Gastroesophageal sphincter (tissue), 4 donors: ENCODE results near the gene MAN2B1. TPM values are rescaled to one million over a fixed set of nuclear protein-coding genes. Genes with fewer than 3 reads are reported as not detected.

Source experiments
- ATAC-seq: fragments of 150-250 bp; one replicate; pipeline ENCODE4 v1.9.1; 2016; ENCODE audit warnings: mild to moderate bottlenecking, moderate library complexity
- H3K27ac ChIP-seq, 4 donors: fragments of 200-600 bp; sonication (generic) in 3 of 4; 1 replicate in 3 of 4; 2 replicates in 1 of 4; pipeline ENCODE4 v1.5.1; 2016 to 2019
- H3K27me3 ChIP-seq: fragments of 200-600 bp; sonication (generic); one replicate; pipeline ENCODE4 v1.5.1; 2019
- H3K36me3 ChIP-seq, 2 donors: fragments of 200-600 bp; sonication (generic); one replicate each; pipeline ENCODE4 v1.5.1; 2019; ENCODE audit warnings: control low read depth in 1 of 2
- H3K4me1 ChIP-seq, 3 donors: fragments of 200-600 bp; sonication (generic); 1 replicate in 2 of 3; 2 replicates in 1 of 3; pipeline ENCODE4 v1.5.1; 2016 to 2019; ENCODE audit warnings: control low read depth in 2 of 3
- H3K4me3 ChIP-seq, 2 donors: fragments of 200-600 bp; sonication (generic); one replicate each; pipeline ENCODE4 v1.5.1; 2019; ENCODE audit warnings: mild to moderate bottlenecking in 1 of 2, moderate library complexity in 1 of 2
- H3K9me3 ChIP-seq, 3 donors: fragments of 200-600 bp; sonication (generic); one replicate each; pipeline ENCODE4 v1.5.1; 2017 to 2019; ENCODE audit warnings: control low read depth in 2 of 3
- EP300 ChIP-seq: sonication (generic); formaldehyde crosslinking; IDR thresholded peaks from one replicate; pipeline ENCODE4 v1.6.1; 2017; ENCODE audit warnings: antibody characterized with exemption, mild to moderate bottlenecking
- POLR2A ChIP-seq, 2 donors: fragments of 450-650 bp; IDR thresholded peaks; one replicate each; pipeline ENCODE4 v1.6.1; 2017; ENCODE audit warnings: antibody characterized with exemption in 2 of 2, mild to moderate bottlenecking in 2 of 2, moderate library complexity in 1 of 2
- POLR2AphosphoS5 ChIP-seq: sonication (generic); formaldehyde crosslinking; IDR thresholded peaks from one replicate; pipeline ENCODE4 v1.6.1; 2017; ENCODE audit warnings: antibody characterized with exemption
- WGBS, 2 donors: methylation state at CpG; one replicate each; pipeline ENCODE4 v1.1.5; 2018; ENCODE audit warnings: low coverage in 1 of 2; 5-methylcytosine and 5-hydroxymethylcytosine counted together
- total RNA-seq, 4 donors: library from RNA; depleted of rRNA; stranded (reverse); fragments of >200 nt; gene quantifications; one replicate each; pipeline ENCODE4 v1.1.0, GENCODE V29; 2016
- TF ChIP-seq, protein P1 (sequence below), 4 experiments: fragments of 200-600 bp in 2 of 4; fragments of 450-650 bp in 2 of 4; sonication (generic) in 1 of 4; IDR thresholded peaks; one replicate each; pipeline ENCODE4 v1.5.1; 2017 to 2019; ENCODE audit warnings: antibody characterized with exemption in 4 of 4, mild to moderate bottlenecking in 2 of 4, moderate library complexity in 2 of 4

MAN2B1 gene
- total RNA-seq, 4 donors from 2014 or later, result 61.3 to 98.1 (median 70.8) TPM

GRCh38 chr19:12695997-12696365 is 29.4 kb upstream of the MAN2B1 start:
- H3K4me1 ChIP-seq, result peaks cover 0 to 24% (median 10%) of the 10 kb centered on the region in 3 donors
- H3K36me3 ChIP-seq, result peaks cover 0 to 30% of the 10 kb centered on the region in 2 donors
- no peaks in the 10 kb centered on the region for H3K9me3 ChIP-seq
- H3K4me3 ChIP-seq, result peak overlapping the region; percentile 67 to 90
- ATAC-seq, result peak; percentile 2
- TF ChIP-seq EP300, result no peak
- no peak for TF ChIP-seq POLR2AphosphoS5
- TF ChIP-seq POLR2A (IDR thresholded peaks at IDR 0.05), result no peak
- TF ChIP-seq, protein P1, sequence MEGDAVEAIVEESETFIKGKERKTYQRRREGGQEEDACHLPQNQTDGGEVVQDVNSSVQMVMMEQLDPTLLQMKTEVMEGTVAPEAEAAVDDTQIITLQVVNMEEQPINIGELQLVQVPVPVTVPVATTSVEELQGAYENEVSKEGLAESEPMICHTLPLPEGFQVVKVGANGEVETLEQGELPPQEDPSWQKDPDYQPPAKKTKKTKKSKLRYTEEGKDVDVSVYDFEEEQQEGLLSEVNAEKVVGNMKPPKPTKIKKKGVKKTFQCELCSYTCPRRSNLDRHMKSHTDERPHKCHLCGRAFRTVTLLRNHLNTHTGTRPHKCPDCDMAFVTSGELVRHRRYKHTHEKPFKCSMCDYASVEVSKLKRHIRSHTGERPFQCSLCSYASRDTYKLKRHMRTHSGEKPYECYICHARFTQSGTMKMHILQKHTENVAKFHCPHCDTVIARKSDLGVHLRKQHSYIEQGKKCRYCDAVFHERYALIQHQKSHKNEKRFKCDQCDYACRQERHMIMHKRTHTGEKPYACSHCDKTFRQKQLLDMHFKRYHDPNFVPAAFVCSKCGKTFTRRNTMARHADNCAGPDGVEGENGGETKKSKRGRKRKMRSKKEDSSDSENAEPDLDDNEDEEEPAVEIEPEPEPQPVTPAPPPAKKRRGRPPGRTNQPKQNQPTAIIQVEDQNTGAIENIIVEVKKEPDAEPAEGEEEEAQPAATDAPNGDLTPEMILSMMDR (IDR thresholded peaks at IDR 0.05), result no peak
- no peaks in the 10 kb centered on the region for H3K27me3 ChIP-seq
- H3K27ac ChIP-seq, result peak overlapping the region in 3 of 4 donors; percentile 86 to 93 (median 89)
- WGBS, 2 donors, result no CpG with 5 or more reads among the region's 36 CpGs

- no peak for TF ChIP-seq POLR2A (IDR thresholded peaks at IDR 0.05)
- no peak for TF ChIP-seq EP300
- TF ChIP-seq POLR2AphosphoS5, result no peak
- TF ChIP-seq, protein P1 (IDR thresholded peaks at IDR 0.05), result no peak
- Histone ChIP-seq H3K9me3 (no peaks in the 10 kb centered on the region), H3K36me3 (peaks cover 0 to 26% of the 10 kb centered on the region in 2 donors), H3K27ac (no peak overlapping the region), H3K4me1 (peaks cover 0 to 24% (median 10%) of the 10 kb centered on the region in 3 donors), H3K27me3 (no peaks in the 10 kb centered on the region), H3K4me3 (peak overlapping the region; percentile 67 to 90)
- no peak for ATAC-seq
- no CpG with 5 or more reads among the region's 1 CpG for WGBS, 2 donors
Measured at GRCh38 chr19:12695514-12695913, 29.0 kb upstream of the MAN2B1 start.

GRCh38 chr19:12695096-12695495 is 28.6 kb upstream of the MAN2B1 start:
- no peak for TF ChIP-seq POLR2AphosphoS5
- TF ChIP-seq EP300, result no peak
- no peak for TF ChIP-seq POLR2A (IDR thresholded peaks at IDR 0.05)
- TF ChIP-seq, protein P1 (IDR thresholded peaks at IDR 0.05), result no peak
- Histone ChIP-seq H3K4me1 (peaks cover 0 to 24% (median 10%) of the 10 kb centered on the region in 3 donors), H3K4me3 (no peak overlapping the region), H3K9me3 (no peaks in the 10 kb centered on the region), H3K27ac (no peak overlapping the region), H3K36me3 (peaks cover 0 to 22% of the 10 kb centered on the region in 2 donors), H3K27me3 (no peaks in the 10 kb centered on the region)
- 60% methylated on average over 1 of the region's 2 CpGs; no CpG with 5 or more reads in 1 of the 2 donors for WGBS, 2 donors
- ATAC-seq, result no peak

GRCh38 chr19:12694641-12695040 is 28.1 kb upstream of the MAN2B1 start:
- H3K4me1 ChIP-seq, result peaks cover 0 to 24% (median 10%) of the 10 kb centered on the region in 3 donors
- no peak overlapping the region for H3K27ac ChIP-seq
- H3K36me3 ChIP-seq, result peaks cover 0 to 19% of the 10 kb centered on the region in 2 donors
- TF ChIP-seq POLR2A (IDR thresholded peaks at IDR 0.05), result no peak
- TF ChIP-seq, protein P1 (IDR thresholded peaks at IDR 0.05), result no peak
- TF ChIP-seq POLR2AphosphoS5, result no peak
- TF ChIP-seq EP300, result no peak
- H3K9me3 ChIP-seq, result no peaks in the 10 kb centered on the region
- WGBS, 2 donors, result 100% methylated on average over 1 to 2 of the region's 16 CpGs
- H3K4me3 ChIP-seq, result no peak overlapping the region
- no peak for ATAC-seq
- H3K27me3 ChIP-seq, result no peaks in the 10 kb centered on the region

DNA sequence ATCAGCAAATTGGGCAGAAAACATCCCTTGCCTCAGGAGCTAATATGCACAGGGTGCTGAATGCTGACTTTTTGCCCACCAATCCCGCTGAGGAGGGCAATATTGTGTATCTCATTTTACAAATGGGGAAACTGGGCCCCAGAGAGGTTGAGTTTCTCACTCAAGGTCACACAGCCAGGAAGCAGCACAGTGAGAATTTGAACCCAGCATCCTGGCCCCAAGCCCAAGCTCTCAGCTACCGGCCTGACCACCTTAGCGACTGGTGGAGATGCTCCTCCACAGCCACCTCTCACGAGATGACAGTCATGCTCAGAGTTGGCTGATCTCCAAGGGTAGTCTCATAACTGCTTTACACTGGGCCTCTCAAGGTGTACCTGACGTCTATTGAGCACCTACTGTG is 26.4 kb upstream of the MAN2B1 start:
- Histone ChIP-seq H3K27ac (no peak overlapping the region), H3K4me3 (no peak overlapping the region), H3K36me3 (peaks cover 0 to 8% of the 10 kb centered on the region in 2 donors), H3K4me1 (peaks cover 0 to 24% (median 10%) of the 10 kb centered on the region in 3 donors), H3K9me3 (no peaks in the 10 kb centered on the region), H3K27me3 (no peaks in the 10 kb centered on the region)
- WGBS, 2 donors, result 90% methylated on average over 2 of the region's 5 CpGs; no CpG with 5 or more reads in 1 of the 2 donors
- ATAC-seq, result no peak
- TF ChIP-seq EP300, result no peak
- no peak for TF ChIP-seq POLR2A (IDR thresholded peaks at IDR 0.05)
- no peak for TF ChIP-seq POLR2AphosphoS5
- TF ChIP-seq, protein P1 (IDR thresholded peaks at IDR 0.05), result no peak
